GM23338 (cell line): ENCODE data around the gene KRTAP13-3. TPM values are rescaled to one million over a fixed set of nuclear protein-coding genes. Genes with fewer than 3 reads are reported as not detected.

ENCODE experiments used
- ATAC-seq: fragments of 200-7000 bp; cut with Tn5 transposase; 3 replicates; pipeline ENCODE4 v1.9.1; 2020
- DNase-seq: peaks from one replicate; pipeline ENCODE4 v3.0.0-alpha.2; 2015; ENCODE audit warnings: low spot score
- H2AFZ ChIP-seq: fragments of 200-600 bp; sonication (generic); 2 replicates; pipeline ENCODE4 v1.8.0; 2016; ENCODE audit warnings: antibody characterized with exemption, mild to moderate bottlenecking, moderate library complexity
- H3F3A ChIP-seq: fragments of 200-600 bp; sonication (generic); replicated peaks from 2 replicates; pipeline ENCODE4 v1.8.0; 2017; ENCODE audit warnings: antibody characterized with exemption, mixed run types, low read depth
- H3K27ac ChIP-seq: fragments of 200-600 bp; sonication (generic); 2 replicates; pipeline ENCODE4 v1.6.1; 2016; ENCODE audit warnings: low read depth
- H3K27me3 ChIP-seq: fragments of 200-600 bp; sonication (generic); 2 replicates; pipeline ENCODE4 v1.8.0; 2016; ENCODE audit warnings: mild to moderate bottlenecking, mixed run types, moderate library complexity; ENCODE audit not compliant: insufficient read depth
- H3K36me3 ChIP-seq: fragments of 200-600 bp; sonication (generic); 2 replicates; pipeline ENCODE4 v1.8.0; 2016; ENCODE audit warnings: mild to moderate bottlenecking; ENCODE audit not compliant: insufficient read depth
- H3K4me1 ChIP-seq: fragments of 200-600 bp; sonication (generic); 2 replicates; pipeline ENCODE4 v1.8.0; 2016; ENCODE audit warnings: mild to moderate bottlenecking, moderate library complexity; ENCODE audit not compliant: insufficient read depth
- H3K4me2 ChIP-seq: fragments of 200-600 bp; sonication (generic); 2 replicates; pipeline ENCODE4 v1.7.1; 2017; ENCODE audit warnings: mixed run types
- H3K4me3 ChIP-seq: fragments of 200-600 bp; sonication (generic); 2 replicates; pipeline ENCODE4 v1.6.1; 2016; ENCODE audit warnings: mixed run types
- H3K79me2 ChIP-seq: fragments of 200-600 bp; sonication (generic); replicated peaks from 2 replicates; pipeline ENCODE4 v1.8.0; 2017; ENCODE audit warnings: mild to moderate bottlenecking; ENCODE audit not compliant: insufficient read depth
- H3K9me2 ChIP-seq: fragments of 200-600 bp; sonication (generic); 2 replicates; pipeline ENCODE4 v1.8.0; 2017; ENCODE audit not compliant: insufficient read depth
- H4K20me1 ChIP-seq: fragments of 200-600 bp; sonication (generic); replicated peaks from 2 replicates; pipeline ENCODE4 v1.8.0; 2017; ENCODE audit warnings: mild to moderate bottlenecking; ENCODE audit not compliant: insufficient read depth
- H3K27ac Mint-ChIP-seq: 2 replicates; pipeline ENCODE4 v1.8.0; 2020; ENCODE audit warnings: inconsistent platforms, mild to moderate bottlenecking, moderate library complexity, mixed read lengths
- H3K27me3 Mint-ChIP-seq: 3 replicates; pipeline ENCODE4 v1.8.0; 2022; ENCODE audit warnings: low read depth, mild to moderate bottlenecking, moderate library complexity, mixed read lengths, inconsistent platforms; ENCODE audit not compliant: insufficient read depth, poor library complexity
- H3K36me3 Mint-ChIP-seq: 3 replicates; pipeline ENCODE4 v1.8.0; 2021; ENCODE audit warnings: low read depth, mild to moderate bottlenecking, inconsistent platforms, moderate library complexity, mixed read lengths
- H3K4me1 Mint-ChIP-seq: 3 replicates; pipeline ENCODE4 v1.8.0; 2020; ENCODE audit warnings: mild to moderate bottlenecking, inconsistent platforms, mixed read lengths
- H3K4me3 Mint-ChIP-seq: 3 replicates; pipeline ENCODE4 v1.8.0; 2021; ENCODE audit warnings: moderate library complexity, mild to moderate bottlenecking, inconsistent platforms, mixed read lengths
- H3K9me3 Mint-ChIP-seq: 3 replicates; pipeline ENCODE4 v1.8.0; 2020; ENCODE audit warnings: moderate library complexity, mild to moderate bottlenecking, inconsistent platforms, mixed read lengths
- CREB1 ChIP-seq: fragments of 250-450 bp; sonication (Bioruptor Pico); IDR thresholded peaks from 2 replicates; pipeline ENCODE4 v1.5.0; 2020; ENCODE audit warnings: low read depth, mild to moderate bottlenecking, moderate library complexity
- ETS1 ChIP-seq: IDR thresholded peaks from 2 replicates; pipeline ENCODE4 v1.6.1; 2016; ENCODE audit warnings: antibody characterized with exemption
- EZH2 ChIP-seq: fragments of 200-600 bp; sonication (generic); IDR thresholded peaks from one replicate; pipeline ENCODE4 v1.8.0; 2017; ENCODE audit warnings: antibody characterized with exemption, mild to moderate bottlenecking, low read depth; ENCODE audit not compliant: unreplicated experiment
- EZH2phosphoT487 ChIP-seq: fragments of 200-600 bp; sonication (generic); IDR thresholded peaks from one replicate; pipeline ENCODE4 v1.8.1; 2018; ENCODE audit warnings: antibody characterized with exemption; ENCODE audit not compliant: unreplicated experiment
- JUNB ChIP-seq: IDR thresholded peaks from one replicate; pipeline ENCODE4 v1.6.1; 2016; ENCODE audit warnings: antibody characterized with exemption; ENCODE audit not compliant: unreplicated experiment
- NANOG ChIP-seq: IDR thresholded peaks from 2 replicates; pipeline ENCODE4 v1.6.1; 2016; ENCODE audit warnings: antibody characterized with exemption, borderline replicate concordance
- POLR2AphosphoS5 ChIP-seq: IDR thresholded peaks from 2 replicates; pipeline ENCODE4 v1.6.1; 2016; ENCODE audit warnings: antibody characterized with exemption, low read depth
- STAT1 ChIP-seq: IDR thresholded peaks from one replicate; pipeline ENCODE4 v1.6.1; 2016; ENCODE audit warnings: antibody characterized with exemption; ENCODE audit not compliant: unreplicated experiment
- ZNF114 ChIP-seq: fragments of 250-450 bp; sonication (Bioruptor Pico); IDR thresholded peaks from 2 replicates; pipeline ENCODE4 v1.5.0; 2020; ENCODE audit warnings: mild to moderate bottlenecking, moderate library complexity
- ZNF331 ChIP-seq: fragments of 250-450 bp; sonication (Bioruptor Pico); IDR thresholded peaks from 2 replicates; pipeline ENCODE4 v1.5.0; 2020; ENCODE audit warnings: low read depth, mild to moderate bottlenecking, moderate library complexity
- ZNF462 ChIP-seq: fragments of 250-450 bp; sonication (Bioruptor Pico); IDR thresholded peaks from 2 replicates; pipeline ENCODE4 v1.5.0; 2020; ENCODE audit warnings: mild to moderate bottlenecking, moderate library complexity
- polyA plus RNA-seq: library from polyadenylated mRNA; unstranded; fragments of >200 nt; fragmentation: Nextera tagmentation; extraction: Ambion mirVana; gene quantifications from 2 replicates; pipeline ENCODE4 v1.2.1, GENCODE V29; 2016
- total RNA-seq: library from RNA; depleted of rRNA; stranded (reverse); fragments of >200 nt; shearing (Covaris generic); gene quantifications from 2 replicates; pipeline ENCODE4 v1.2.3, GENCODE V29; 2014
- TF ChIP-seq, protein P1 (sequence below): IDR thresholded peaks from one replicate; pipeline ENCODE4 v1.6.1; 2018; ENCODE audit warnings: antibody characterized with exemption; ENCODE audit not compliant: unreplicated experiment
- TF ChIP-seq, protein P2 (sequence below), 2 experiments: fragments of 200-600 bp in 1 of 2; sonication (generic) in 1 of 2; conservative IDR thresholded peaks; 2 replicates each; pipeline versions ENCODE4 v1.5.1 to v1.6.1; 2016 to 2017; ENCODE audit warnings: antibody characterized with exemption in 2 of 2, low read depth in 2 of 2, mild to moderate bottlenecking in 2 of 2, moderate library complexity in 1 of 2

Gene KRTAP13-3
- total and polyA plus RNA-seq, 2 experiments from 2014 or later = not detected

DNA sequence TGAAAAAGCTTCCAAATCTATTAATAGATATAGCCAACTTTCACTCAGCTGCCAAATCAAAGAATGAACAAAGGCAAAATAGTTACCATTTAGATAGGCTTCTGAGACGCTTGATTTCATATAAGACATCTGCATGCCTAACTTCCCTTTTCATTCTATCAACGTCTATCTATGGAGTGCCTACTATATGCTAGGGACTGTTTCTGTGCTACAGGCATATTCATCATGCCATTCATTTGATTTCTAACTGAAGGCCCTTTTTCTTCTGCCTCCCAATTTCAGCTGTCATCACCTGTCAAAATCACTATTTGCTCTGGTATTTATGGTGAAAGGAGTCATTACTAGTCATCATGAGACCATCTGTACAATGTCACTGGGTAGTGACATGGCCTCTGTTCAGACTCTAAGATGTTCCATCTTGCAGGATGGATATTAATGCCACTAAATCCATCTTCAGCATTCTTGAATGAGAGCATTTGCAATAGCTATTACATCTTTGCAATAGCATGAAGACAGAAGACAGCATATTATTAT is 34.2 kb downstream of the KRTAP13-3 start:
- Mint-ChIP-seq H3K36me3 (no peaks in the 10 kb centered on the region), H3K4me3 (no peak overlapping the region), H3K4me1 (no peaks in the 10 kb centered on the region), H3K27me3 (peaks cover 2% of the 10 kb centered on the region), H3K27ac (no peak overlapping the region), H3K9me3 (peaks cover 9% of the 10 kb centered on the region; the same call in 2 of the 3 replicates)
- H3K27ac ChIP-seq = no peak overlapping the region
- no peaks in the 10 kb centered on the region for H4K20me1 ChIP-seq
- ATAC-seq (no peak), DNase-seq (no peak)
- no peak overlapping the region for H2AFZ ChIP-seq
- no peaks in the 10 kb centered on the region for H3K36me3 ChIP-seq
- H3K4me1 ChIP-seq = no peaks in the 10 kb centered on the region
- H3F3A ChIP-seq = no peaks in the 10 kb centered on the region
- no peak for TF ChIP-seq EZH2phosphoT487
- TF ChIP-seq JUNB = no peak
- no peak for TF ChIP-seq POLR2AphosphoS5
- TF ChIP-seq ZNF114 (CRISPR knock-in tag) = no peak
- TF ChIP-seq, protein P1, sequence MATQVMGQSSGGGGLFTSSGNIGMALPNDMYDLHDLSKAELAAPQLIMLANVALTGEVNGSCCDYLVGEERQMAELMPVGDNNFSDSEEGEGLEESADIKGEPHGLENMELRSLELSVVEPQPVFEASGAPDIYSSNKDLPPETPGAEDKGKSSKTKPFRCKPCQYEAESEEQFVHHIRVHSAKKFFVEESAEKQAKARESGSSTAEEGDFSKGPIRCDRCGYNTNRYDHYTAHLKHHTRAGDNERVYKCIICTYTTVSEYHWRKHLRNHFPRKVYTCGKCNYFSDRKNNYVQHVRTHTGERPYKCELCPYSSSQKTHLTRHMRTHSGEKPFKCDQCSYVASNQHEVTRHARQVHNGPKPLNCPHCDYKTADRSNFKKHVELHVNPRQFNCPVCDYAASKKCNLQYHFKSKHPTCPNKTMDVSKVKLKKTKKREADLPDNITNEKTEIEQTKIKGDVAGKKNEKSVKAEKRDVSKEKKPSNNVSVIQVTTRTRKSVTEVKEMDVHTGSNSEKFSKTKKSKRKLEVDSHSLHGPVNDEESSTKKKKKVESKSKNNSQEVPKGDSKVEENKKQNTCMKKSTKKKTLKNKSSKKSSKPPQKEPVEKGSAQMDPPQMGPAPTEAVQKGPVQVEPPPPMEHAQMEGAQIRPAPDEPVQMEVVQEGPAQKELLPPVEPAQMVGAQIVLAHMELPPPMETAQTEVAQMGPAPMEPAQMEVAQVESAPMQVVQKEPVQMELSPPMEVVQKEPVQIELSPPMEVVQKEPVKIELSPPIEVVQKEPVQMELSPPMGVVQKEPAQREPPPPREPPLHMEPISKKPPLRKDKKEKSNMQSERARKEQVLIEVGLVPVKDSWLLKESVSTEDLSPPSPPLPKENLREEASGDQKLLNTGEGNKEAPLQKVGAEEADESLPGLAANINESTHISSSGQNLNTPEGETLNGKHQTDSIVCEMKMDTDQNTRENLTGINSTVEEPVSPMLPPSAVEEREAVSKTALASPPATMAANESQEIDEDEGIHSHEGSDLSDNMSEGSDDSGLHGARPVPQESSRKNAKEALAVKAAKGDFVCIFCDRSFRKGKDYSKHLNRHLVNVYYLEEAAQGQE = no peak
- no peak for TF ChIP-seq ETS1
- no peak for TF ChIP-seq ZNF331
- TF ChIP-seq STAT1 = no peak
- TF ChIP-seq ZNF462 (CRISPR knock-in tag) = no peak
- no peak for TF ChIP-seq EZH2
- no peak for TF ChIP-seq CREB1 (CRISPR knock-in tag)
- TF ChIP-seq, protein P2, sequence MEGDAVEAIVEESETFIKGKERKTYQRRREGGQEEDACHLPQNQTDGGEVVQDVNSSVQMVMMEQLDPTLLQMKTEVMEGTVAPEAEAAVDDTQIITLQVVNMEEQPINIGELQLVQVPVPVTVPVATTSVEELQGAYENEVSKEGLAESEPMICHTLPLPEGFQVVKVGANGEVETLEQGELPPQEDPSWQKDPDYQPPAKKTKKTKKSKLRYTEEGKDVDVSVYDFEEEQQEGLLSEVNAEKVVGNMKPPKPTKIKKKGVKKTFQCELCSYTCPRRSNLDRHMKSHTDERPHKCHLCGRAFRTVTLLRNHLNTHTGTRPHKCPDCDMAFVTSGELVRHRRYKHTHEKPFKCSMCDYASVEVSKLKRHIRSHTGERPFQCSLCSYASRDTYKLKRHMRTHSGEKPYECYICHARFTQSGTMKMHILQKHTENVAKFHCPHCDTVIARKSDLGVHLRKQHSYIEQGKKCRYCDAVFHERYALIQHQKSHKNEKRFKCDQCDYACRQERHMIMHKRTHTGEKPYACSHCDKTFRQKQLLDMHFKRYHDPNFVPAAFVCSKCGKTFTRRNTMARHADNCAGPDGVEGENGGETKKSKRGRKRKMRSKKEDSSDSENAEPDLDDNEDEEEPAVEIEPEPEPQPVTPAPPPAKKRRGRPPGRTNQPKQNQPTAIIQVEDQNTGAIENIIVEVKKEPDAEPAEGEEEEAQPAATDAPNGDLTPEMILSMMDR (conservative IDR thresholded peaks at IDR 0.05; ENCODE audit: low read depth in 2 of 2) = no peak
- TF ChIP-seq NANOG = no peak
- H3K4me3 ChIP-seq = no peak overlapping the region
- no peaks in the 10 kb centered on the region for H3K27me3 ChIP-seq
- no peaks in the 10 kb centered on the region for H3K79me2 ChIP-seq
- no peaks in the 10 kb centered on the region for H3K9me2 ChIP-seq
- H3K4me2 ChIP-seq = no peak overlapping the region
